ENCODE measurements around the gene FTSJ1.
"Not testable (repeated sequence)": the region's sequence is repeated elsewhere in the genome, so short reads cannot be mapped to it uniquely, and the experiment has no call there.

Gene FTSJ1

GRCh38 chrX:48475774-48476577, at the start of gene FTSJ1:
FTSJ1 (plus strand) TSS chrX:48476199; CDS start chrX:48478048, 1,849 bp downstream.
- DNase-seq, result peak; percentile 94 to 95

- not testable (repeated sequence) for DNase-seq
Measured at GRCh38 chrX:48427027-48427716, 48.8 kb upstream of the FTSJ1 start.

GRCh38 chrX:48429606-48430005, 46.4 kb upstream of the FTSJ1 start:
- DNase-seq, result not testable (repeated sequence)

- DNase-seq, result not testable (repeated sequence)
Measured at GRCh38 chrX:48430166-48430565, 45.8 kb upstream of the FTSJ1 start.

GRCh38 chrX:48433713-48434112, 42.3 kb upstream of the FTSJ1 start:
- peak in 1 of 2 donors; percentile 12 for DNase-seq

GRCh38 chrX:48447201-48447600, 28.8 kb upstream of the FTSJ1 start:
- DNase-seq, result not testable (repeated sequence)

GRCh38 chrX:48450076-48450475, 25.9 kb upstream of the FTSJ1 start:
- DNase-seq, result no peak

- DNase-seq, result no peak
Measured at GRCh38 chrX:48451708-48452107, 24.3 kb upstream of the FTSJ1 start.

GRCh38 chrX:48456628-48457331, 19.2 kb upstream of the FTSJ1 start:
- DNase-seq, result no peak

- DNase-seq, result no peak
Measured at GRCh38 chrX:48458711-48459110, 17.3 kb upstream of the FTSJ1 start.

GRCh38 chrX:48459483-48459882, 16.5 kb upstream of the FTSJ1 start:
- no peak for DNase-seq

GRCh38 chrX:48460031-48460430, 16.0 kb upstream of the FTSJ1 start:
- DNase-seq, result no peak

GRCh38 chrX:48460606-48461005, 15.4 kb upstream of the FTSJ1 start:
- no peak for DNase-seq

GRCh38 chrX:48461830-48462229, 14.2 kb upstream of the FTSJ1 start:
- no peak for DNase-seq

GRCh38 chrX:48465336-48465933, 10.6 kb upstream of the FTSJ1 start:
- no peak for DNase-seq

- no peak for DNase-seq
Measured at GRCh38 chrX:48466696-48467095, 9.3 kb upstream of the FTSJ1 start.

- DNase-seq, result no peak
Measured at GRCh38 chrX:48467281-48467761, 8.7 kb upstream of the FTSJ1 start.

GRCh38 chrX:48468247-48468671, 7.7 kb upstream of the FTSJ1 start:
- DNase-seq, result peak; percentile 12 to 47

- DNase-seq, result peak; percentile 39 to 67
Measured at GRCh38 chrX:48468693-48469691, 7.0 kb upstream of the FTSJ1 start.

GRCh38 chrX:48470110-48470832, 5.7 kb upstream of the FTSJ1 start, which contains the start of gene SLC38A5:
SLC38A5 (minus strand) TSS chrX:48470260; CDS start chrX:48467924, 2,336 bp downstream.
- DNase-seq, result no peak

- no peak for DNase-seq
Measured at GRCh38 chrX:48470833-48471118, 5.2 kb upstream of the FTSJ1 start.

Measured in CD4-positive, alpha-beta T cell treated with Interferon alpha-2 for 1 hour (primary cell).